Liver (tissue), 9 donors: ENCODE results near the gene CHAT. TPM values are rescaled to one million over a fixed set of nuclear protein-coding genes. Genes with fewer than 3 reads are reported as not detected.

Experiments
- DNase-seq: peaks from one replicate; pipeline ENCODE4 v3.0.0-alpha.2; 2017; ENCODE audit warnings: low spot score
- H3K27ac ChIP-seq, 2 donors: one replicate each; pipeline ENCODE4 v1.7.0; 2013; ENCODE audit warnings: inconsistent platforms in 2 of 2, low read length in 2 of 2, control low read depth in 1 of 2, low read depth in 1 of 2, mild to moderate bottlenecking in 1 of 2
- H3K27me3 ChIP-seq, 4 donors: one replicate each; pipeline versions ENCODE4 v1.6.1 to v1.7.0; 2013; ENCODE audit warnings: low read length in 3 of 4, inconsistent platforms in 1 of 4, mild to moderate bottlenecking in 1 of 4, moderate library complexity in 1 of 4; ENCODE audit not compliant: control insufficient read depth in 4 of 4, insufficient read depth in 4 of 4
- H3K36me3 ChIP-seq, 4 donors: one replicate each; pipeline versions ENCODE4 v1.6.1 to v1.7.0; 2013; ENCODE audit warnings: low read length in 3 of 4, mild to moderate bottlenecking in 3 of 4, low read depth in 1 of 4, moderate library complexity in 1 of 4; ENCODE audit not compliant: control insufficient read depth in 4 of 4, insufficient read depth in 3 of 4
- H3K4me1 ChIP-seq, 4 donors: one replicate each; pipeline versions ENCODE4 v1.6.1 to v1.7.0; 2013; ENCODE audit warnings: low read length in 3 of 4, mild to moderate bottlenecking in 3 of 4, moderate library complexity in 1 of 4; ENCODE audit not compliant: control insufficient read depth in 4 of 4, insufficient read depth in 4 of 4
- H3K4me3 ChIP-seq, 3 donors: one replicate each; pipeline versions ENCODE4 v1.6.1 to v1.7.0; 2013; ENCODE audit warnings: low read length in 3 of 3, control low read depth in 1 of 3, low read depth in 1 of 3, mild to moderate bottlenecking in 1 of 3
- H3K9ac ChIP-seq, 2 donors: one replicate each; pipeline ENCODE4 v1.7.0; 2013; ENCODE audit warnings: low read length in 2 of 2, mild to moderate bottlenecking in 2 of 2, moderate library complexity in 2 of 2, control low read depth in 1 of 2, low read depth in 1 of 2
- H3K9me3 ChIP-seq, 4 donors: one replicate each; pipeline versions ENCODE4 v1.6.1 to v1.7.0; 2013; ENCODE audit warnings: low read length in 3 of 4; ENCODE audit not compliant: control insufficient read depth in 4 of 4
- EGR1 ChIP-seq, 2 donors: IDR thresholded peaks; 2 replicates each; pipeline ENCODE4 v1.6.1; 2016 to 2018; ENCODE audit warnings: antibody characterized with exemption in 2 of 2, low read depth in 2 of 2
- FOXA1 ChIP-seq: IDR thresholded peaks from 2 replicates; pipeline ENCODE4 v1.6.1; 2016; ENCODE audit warnings: antibody characterized with exemption
- FOXA2 ChIP-seq: IDR thresholded peaks from 2 replicates; pipeline ENCODE4 v1.6.1; 2016; ENCODE audit warnings: antibody characterized with exemption
- GABPA ChIP-seq, 2 donors: IDR thresholded peaks in 1 of 2; conservative IDR thresholded peaks in 1 of 2; 2 replicates each; pipeline ENCODE4 v1.6.1; 2016; ENCODE audit warnings: antibody characterized with exemption in 2 of 2, mild to moderate bottlenecking in 1 of 2, moderate library complexity in 1 of 2
- HNF4A ChIP-seq, 2 donors: conservative IDR thresholded peaks; 2 replicates each; pipeline ENCODE4 v1.6.1; 2016; ENCODE audit warnings: antibody characterized with exemption in 2 of 2, mild to moderate bottlenecking in 2 of 2
- HNF4G ChIP-seq: IDR thresholded peaks from 2 replicates; pipeline ENCODE4 v1.6.1; 2016; ENCODE audit warnings: antibody characterized with exemption
- JUND ChIP-seq, 2 donors: IDR thresholded peaks; 2 replicates each; pipeline ENCODE4 v1.6.1; 2016; ENCODE audit warnings: antibody characterized with exemption in 2 of 2
- NR2F2 ChIP-seq: IDR thresholded peaks from 2 replicates; pipeline ENCODE4 v1.6.1; 2016; ENCODE audit warnings: antibody characterized with exemption
- RAD21 ChIP-seq, 2 donors: IDR thresholded peaks; 2 replicates each; pipeline ENCODE4 v1.6.1; 2016; ENCODE audit warnings: antibody characterized with exemption in 2 of 2, mild to moderate bottlenecking in 2 of 2
- RXRA ChIP-seq, 2 donors: IDR thresholded peaks; 2 replicates each; pipeline ENCODE4 v1.6.1; 2017 to 2018; ENCODE audit warnings: antibody characterized with exemption in 2 of 2, mild to moderate bottlenecking in 1 of 2
- SP1 ChIP-seq: IDR thresholded peaks from 2 replicates; pipeline ENCODE4 v1.6.1; 2018; ENCODE audit warnings: antibody characterized with exemption, mild to moderate bottlenecking
- YY1 ChIP-seq: IDR thresholded peaks from 2 replicates; pipeline ENCODE4 v1.6.1; 2016; ENCODE audit warnings: antibody characterized with exemption, mild to moderate bottlenecking
- WGBS: extraction: QIAGEN DNeasy Blood & Tissue Kit; methylation state at CpG from one replicate; pipeline ENCODE4 v1.1.7; 2013; 5-methylcytosine and 5-hydroxymethylcytosine counted together
- polyA plus RNA-seq, 2 donors: library from polyadenylated mRNA; stranded (reverse) in 1 of 2; unstranded in 1 of 2; fragments of 200-250 nt in 1 of 2; fragments of >200 nt in 1 of 2; fragmentation: Nextera tagmentation in 1 of 2; extraction: Ambion mirVana in 1 of 2; gene quantifications; one replicate each; pipeline versions ENCODE4 v1.2.1 to v1.2.3, GENCODE V29; 2013 to 2015
- total RNA-seq, 2 donors: library from RNA; depleted of rRNA; stranded (reverse); fragments of >200 nt; gene quantifications; one replicate each; pipeline ENCODE4 v1.2.3, GENCODE V29; 2014
- TF ChIP-seq, protein P1 (sequence below): IDR thresholded peaks from 2 replicates; pipeline ENCODE4 v1.6.1; 2016; ENCODE audit warnings: antibody characterized with exemption, mild to moderate bottlenecking
- TF ChIP-seq, protein P2 (sequence below): IDR thresholded peaks from 2 replicates; pipeline ENCODE4 v1.6.1; 2016; ENCODE audit warnings: antibody characterized with exemption
- TF ChIP-seq, protein P3 (sequence below): IDR thresholded peaks from 2 replicates; pipeline ENCODE4 v1.6.1; 2016; ENCODE audit warnings: antibody characterized with exemption
- TF ChIP-seq, protein P4 (sequence below): fragments of 150-350 bp; IDR thresholded peaks from 2 replicates; pipeline ENCODE4 v1.5.1; 2017; ENCODE audit warnings: improper control_type of control experiment, low read depth, low read length; ENCODE audit not compliant: missing input control
- TF ChIP-seq, protein P5 (sequence below): IDR thresholded peaks from 2 replicates; pipeline ENCODE4 v1.6.1; 2016; ENCODE audit warnings: antibody characterized with exemption
- donor health status: healthy.
- donor health status: healthy.
- donor health status: healthy.
- donor health status: healthy.
- donor health status: healthy.

The CHAT gene
- total and polyA plus RNA-seq, 4 donors, result not detected

DNA sequence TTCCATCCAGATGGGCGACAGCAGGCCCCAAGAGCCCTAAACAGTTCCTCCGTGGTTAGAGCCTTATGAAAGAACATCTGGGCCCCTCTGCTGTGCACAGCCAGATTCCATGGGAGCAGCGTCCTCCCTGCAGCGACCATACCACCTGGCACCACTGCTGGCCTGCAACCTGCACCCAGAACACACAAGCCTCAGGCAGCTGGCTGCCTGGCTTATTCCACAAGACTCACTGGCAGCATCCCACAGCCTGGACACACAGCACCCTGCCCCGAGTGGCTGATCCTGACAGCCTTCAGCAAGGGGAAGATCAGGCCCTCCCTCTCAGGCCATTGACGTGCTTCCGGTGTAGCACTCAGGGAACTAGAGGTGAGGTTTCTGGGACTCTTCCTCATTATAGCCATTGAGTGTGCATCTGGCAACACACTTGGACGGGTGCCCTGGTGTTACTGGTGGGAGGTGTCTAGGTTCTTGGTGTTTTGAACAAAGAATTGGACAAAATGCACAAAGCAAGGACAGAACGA, 41.2 kb upstream of the CHAT start:
- Histone ChIP-seq H3K27ac (no peak overlapping the region), H3K9me3 (peaks cover 0 to 8% (median 4%) of the 10 kb centered on the region in 4 donors), H3K36me3 (no peaks in the 10 kb centered on the region), H3K4me1 (no peaks in the 10 kb centered on the region), H3K9ac (no peak overlapping the region), H3K27me3 (peaks cover 0 to 2% (median 0%) of the 10 kb centered on the region in 4 donors), H3K4me3 (no peak overlapping the region)
- 79% methylated on average over 9 of the region's 9 CpGs for WGBS
- DNase-seq, result no peak
- no peak for TF ChIP-seq YY1
- TF ChIP-seq, protein P1, sequence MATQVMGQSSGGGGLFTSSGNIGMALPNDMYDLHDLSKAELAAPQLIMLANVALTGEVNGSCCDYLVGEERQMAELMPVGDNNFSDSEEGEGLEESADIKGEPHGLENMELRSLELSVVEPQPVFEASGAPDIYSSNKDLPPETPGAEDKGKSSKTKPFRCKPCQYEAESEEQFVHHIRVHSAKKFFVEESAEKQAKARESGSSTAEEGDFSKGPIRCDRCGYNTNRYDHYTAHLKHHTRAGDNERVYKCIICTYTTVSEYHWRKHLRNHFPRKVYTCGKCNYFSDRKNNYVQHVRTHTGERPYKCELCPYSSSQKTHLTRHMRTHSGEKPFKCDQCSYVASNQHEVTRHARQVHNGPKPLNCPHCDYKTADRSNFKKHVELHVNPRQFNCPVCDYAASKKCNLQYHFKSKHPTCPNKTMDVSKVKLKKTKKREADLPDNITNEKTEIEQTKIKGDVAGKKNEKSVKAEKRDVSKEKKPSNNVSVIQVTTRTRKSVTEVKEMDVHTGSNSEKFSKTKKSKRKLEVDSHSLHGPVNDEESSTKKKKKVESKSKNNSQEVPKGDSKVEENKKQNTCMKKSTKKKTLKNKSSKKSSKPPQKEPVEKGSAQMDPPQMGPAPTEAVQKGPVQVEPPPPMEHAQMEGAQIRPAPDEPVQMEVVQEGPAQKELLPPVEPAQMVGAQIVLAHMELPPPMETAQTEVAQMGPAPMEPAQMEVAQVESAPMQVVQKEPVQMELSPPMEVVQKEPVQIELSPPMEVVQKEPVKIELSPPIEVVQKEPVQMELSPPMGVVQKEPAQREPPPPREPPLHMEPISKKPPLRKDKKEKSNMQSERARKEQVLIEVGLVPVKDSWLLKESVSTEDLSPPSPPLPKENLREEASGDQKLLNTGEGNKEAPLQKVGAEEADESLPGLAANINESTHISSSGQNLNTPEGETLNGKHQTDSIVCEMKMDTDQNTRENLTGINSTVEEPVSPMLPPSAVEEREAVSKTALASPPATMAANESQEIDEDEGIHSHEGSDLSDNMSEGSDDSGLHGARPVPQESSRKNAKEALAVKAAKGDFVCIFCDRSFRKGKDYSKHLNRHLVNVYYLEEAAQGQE, result no peak
- TF ChIP-seq, protein P2, sequence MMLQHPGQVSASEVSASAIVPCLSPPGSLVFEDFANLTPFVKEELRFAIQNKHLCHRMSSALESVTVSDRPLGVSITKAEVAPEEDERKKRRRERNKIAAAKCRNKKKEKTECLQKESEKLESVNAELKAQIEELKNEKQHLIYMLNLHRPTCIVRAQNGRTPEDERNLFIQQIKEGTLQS, result no peak
- TF ChIP-seq, protein P3, sequence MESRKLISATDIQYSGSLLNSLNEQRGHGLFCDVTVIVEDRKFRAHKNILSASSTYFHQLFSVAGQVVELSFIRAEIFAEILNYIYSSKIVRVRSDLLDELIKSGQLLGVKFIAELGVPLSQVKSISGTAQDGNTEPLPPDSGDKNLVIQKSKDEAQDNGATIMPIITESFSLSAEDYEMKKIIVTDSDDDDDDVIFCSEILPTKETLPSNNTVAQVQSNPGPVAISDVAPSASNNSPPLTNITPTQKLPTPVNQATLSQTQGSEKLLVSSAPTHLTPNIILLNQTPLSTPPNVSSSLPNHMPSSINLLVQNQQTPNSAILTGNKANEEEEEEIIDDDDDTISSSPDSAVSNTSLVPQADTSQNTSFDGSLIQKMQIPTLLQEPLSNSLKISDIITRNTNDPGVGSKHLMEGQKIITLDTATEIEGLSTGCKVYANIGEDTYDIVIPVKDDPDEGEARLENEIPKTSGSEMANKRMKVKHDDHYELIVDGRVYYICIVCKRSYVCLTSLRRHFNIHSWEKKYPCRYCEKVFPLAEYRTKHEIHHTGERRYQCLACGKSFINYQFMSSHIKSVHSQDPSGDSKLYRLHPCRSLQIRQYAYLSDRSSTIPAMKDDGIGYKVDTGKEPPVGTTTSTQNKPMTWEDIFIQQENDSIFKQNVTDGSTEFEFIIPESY, result no peak
- no peak for TF ChIP-seq SP1
- TF ChIP-seq, protein P4, sequence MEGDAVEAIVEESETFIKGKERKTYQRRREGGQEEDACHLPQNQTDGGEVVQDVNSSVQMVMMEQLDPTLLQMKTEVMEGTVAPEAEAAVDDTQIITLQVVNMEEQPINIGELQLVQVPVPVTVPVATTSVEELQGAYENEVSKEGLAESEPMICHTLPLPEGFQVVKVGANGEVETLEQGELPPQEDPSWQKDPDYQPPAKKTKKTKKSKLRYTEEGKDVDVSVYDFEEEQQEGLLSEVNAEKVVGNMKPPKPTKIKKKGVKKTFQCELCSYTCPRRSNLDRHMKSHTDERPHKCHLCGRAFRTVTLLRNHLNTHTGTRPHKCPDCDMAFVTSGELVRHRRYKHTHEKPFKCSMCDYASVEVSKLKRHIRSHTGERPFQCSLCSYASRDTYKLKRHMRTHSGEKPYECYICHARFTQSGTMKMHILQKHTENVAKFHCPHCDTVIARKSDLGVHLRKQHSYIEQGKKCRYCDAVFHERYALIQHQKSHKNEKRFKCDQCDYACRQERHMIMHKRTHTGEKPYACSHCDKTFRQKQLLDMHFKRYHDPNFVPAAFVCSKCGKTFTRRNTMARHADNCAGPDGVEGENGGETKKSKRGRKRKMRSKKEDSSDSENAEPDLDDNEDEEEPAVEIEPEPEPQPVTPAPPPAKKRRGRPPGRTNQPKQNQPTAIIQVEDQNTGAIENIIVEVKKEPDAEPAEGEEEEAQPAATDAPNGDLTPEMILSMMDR, result no peak
- no peak for TF ChIP-seq GABPA (IDR thresholded peaks at IDR 0.05 in 1 of 2, conservative IDR thresholded peaks at IDR 0.05 in 1 of 2)
- TF ChIP-seq FOXA2, result no peak
- no peak for TF ChIP-seq FOXA1
- TF ChIP-seq, protein P5, sequence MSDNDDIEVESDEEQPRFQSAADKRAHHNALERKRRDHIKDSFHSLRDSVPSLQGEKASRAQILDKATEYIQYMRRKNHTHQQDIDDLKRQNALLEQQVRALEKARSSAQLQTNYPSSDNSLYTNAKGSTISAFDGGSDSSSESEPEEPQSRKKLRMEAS, result no peak
- TF ChIP-seq EGR1 (IDR thresholded peaks at IDR 0.05; ENCODE audit: low read depth in 2 of 2), result no peak
- TF ChIP-seq RAD21 (IDR thresholded peaks at IDR 0.05), result no peak
- no peak for TF ChIP-seq NR2F2
- no peak for TF ChIP-seq HNF4A (conservative IDR thresholded peaks at IDR 0.05)

DNA sequence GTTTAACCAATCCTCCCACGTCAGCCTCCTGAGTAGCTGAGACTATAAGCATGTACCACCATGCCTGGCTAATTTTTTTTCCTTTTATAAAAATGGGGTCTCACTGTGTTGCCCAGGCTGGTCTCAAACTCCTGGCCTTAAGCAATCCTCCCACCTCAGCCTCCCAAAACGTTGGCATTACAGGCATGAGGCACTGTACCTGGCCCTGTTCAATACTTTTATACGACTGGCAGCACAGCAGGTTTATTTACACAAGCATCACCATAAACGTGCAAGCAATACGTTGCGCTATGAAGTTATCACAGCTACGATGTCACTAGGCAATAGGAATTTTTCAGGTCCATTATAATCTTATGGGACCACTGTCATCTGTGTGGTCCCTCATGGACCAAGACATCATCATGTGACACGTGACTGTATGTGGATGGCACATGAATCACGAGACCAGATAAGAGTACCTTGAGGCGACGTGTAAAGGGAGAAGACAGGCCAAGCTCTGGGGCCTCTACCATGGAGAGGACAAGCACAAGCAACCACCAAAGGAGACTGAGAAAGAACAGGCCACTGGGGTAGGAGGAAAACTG, 38.3 kb upstream of the CHAT start:
- DNase-seq, result no peak
- TF ChIP-seq HNF4G (no peak), YY1 (no peak), JUND (IDR thresholded peaks at IDR 0.05) (no peak), HNF4A (conservative IDR thresholded peaks at IDR 0.05) (no peak), NR2F2 (no peak), RXRA (IDR thresholded peaks at IDR 0.05) (no peak)
- TF ChIP-seq, protein P3, result no peak
- TF ChIP-seq, protein P1, result no peak
- Histone ChIP-seq H3K4me1 (no peaks in the 10 kb centered on the region), H3K27ac (no peak overlapping the region), H3K9ac (no peak overlapping the region), H3K4me3 (no peak overlapping the region), H3K36me3 (no peaks in the 10 kb centered on the region), H3K27me3 (no peaks in the 10 kb centered on the region), H3K9me3 (no peaks in the 10 kb centered on the region)
- WGBS, result 82% methylated on average over 11 of the region's 11 CpGs
